Stimulated activated CD8-positive, alpha-beta memory T cell treated with anti-CD3 and anti-CD28 coated beads, Interleukin-15, amount 100 ng/mL, for 24 hours (primary cell): ENCODE measurements around the gene RGS14.

Source experiments
- DNase-seq: peaks from one replicate; pipeline ENCODE4 v3.0.0-alpha.2; 2020; ENCODE audit warnings: low read depth

Gene RGS14

GRCh38 chr5:177357459-177358351, at the start of gene RGS14:
TSS of gene RGS14 (plus strand) at chr5:177357924. CDS start at chr5:177358025, 101 bp downstream.
- no peak for DNase-seq

- DNase-seq, result no peak
Measured at GRCh38 chr5:177308740-177309139, 49.0 kb upstream of the RGS14 start.

- no peak for DNase-seq
Measured at GRCh38 chr5:177309351-177310191, 48.2 kb upstream of the RGS14 start.

- no peak for DNase-seq
Measured at GRCh38 chr5:177310332-177310731, 47.4 kb upstream of the RGS14 start.

- no peak for DNase-seq
Measured at GRCh38 chr5:177310757-177311391, 46.9 kb upstream of the RGS14 start.

GRCh38 chr5:177311392-177311722, 46.4 kb upstream of the RGS14 start:
- no peak for DNase-seq

GRCh38 chr5:177311723-177312648, 45.7 kb upstream of the RGS14 start, which contains the start of gene MXD3:
TSS of gene MXD3 (minus strand) at chr5:177311898. CDS start at chr5:177311830, 68 bp downstream.
- peak; percentile 83 for DNase-seq

- DNase-seq, result no peak
Measured at GRCh38 chr5:177312649-177313181, 45.0 kb upstream of the RGS14 start.

- no peak for DNase-seq
Measured at GRCh38 chr5:177313561-177314259, 44.0 kb upstream of the RGS14 start.

- DNase-seq, result no peak
Measured at GRCh38 chr5:177314376-177315342, 43.1 kb upstream of the RGS14 start.

- DNase-seq, result no peak
Measured at GRCh38 chr5:177315411-177315810, 42.3 kb upstream of the RGS14 start.

- no peak for DNase-seq
Measured at GRCh38 chr5:177316005-177316404, 41.7 kb upstream of the RGS14 start.

- peak; percentile 33 for DNase-seq
Measured at GRCh38 chr5:177317959-177318377, 39.8 kb upstream of the RGS14 start.

- DNase-seq, result no peak
Measured at GRCh38 chr5:177319913-177320588, 37.7 kb upstream of the RGS14 start.

- no peak for DNase-seq
Measured at GRCh38 chr5:177320879-177321278, 36.8 kb upstream of the RGS14 start.

- no peak for DNase-seq
Measured at GRCh38 chr5:177325868-177326381, 31.8 kb upstream of the RGS14 start.

GRCh38 chr5:177327539-177328522, 29.9 kb upstream of the RGS14 start:
- no peak for DNase-seq
